ENCODE data around the gene MTHFS.
"Not testable (repeated sequence)": the region's sequence is repeated elsewhere in the genome, so short reads cannot be mapped to it uniquely, and the experiment has no call there.

The MTHFS gene

GRCh38 chr15:79915776-79916501 is 19.1 kb upstream of the MTHFS start:
- not testable (repeated sequence) for DNase-seq

- DNase-seq: no peak
These were observed 17.9 kb upstream of the MTHFS start for GRCh38 chr15:79914728-79915127.

- DNase-seq: not testable (repeated sequence)
These were observed 12.9 kb upstream of the MTHFS start for GRCh38 chr15:79909556-79910335.

- no peak for DNase-seq
These were observed 7.5 kb upstream of the MTHFS start for GRCh38 chr15:79904271-79904670.

GRCh38 chr15:79903626-79904025 is 6.8 kb upstream of the MTHFS start:
- no peak for DNase-seq

- no peak for DNase-seq
These were observed 6.3 kb upstream of the MTHFS start for GRCh38 chr15:79903144-79903543.

GRCh38 chr15:79901958-79902357 is 5.1 kb upstream of the MTHFS start:
- no peak for DNase-seq

- DNase-seq: peak in 1 of 2 experiments; percentile 10
These were observed 4.1 kb upstream of the MTHFS start for GRCh38 chr15:79900818-79901378.

GRCh38 chr15:79900087-79900486 is 3.3 kb upstream of the MTHFS start:
- no peak for DNase-seq

- DNase-seq: not testable (repeated sequence)
These were observed 2.0 kb upstream of the MTHFS start for GRCh38 chr15:79898786-79899185.

GRCh38 chr15:79898369-79898768 is 1.6 kb upstream of the MTHFS start:
- DNase-seq: peak in 1 of 2 experiments; percentile 32

GRCh38 chr15:79897701-79898113 is 893 bp upstream of the MTHFS start:
- DNase-seq: peak in 1 of 2 experiments; percentile 38

- DNase-seq: no peak
These were observed 515 bp upstream of the MTHFS start for GRCh38 chr15:79897380-79897678.

- DNase-seq: no peak
These were observed 632 bp downstream of the MTHFS start for GRCh38 chr15:79896131-79896633.

GRCh38 chr15:79887054-79887930 is 9.5 kb downstream of the MTHFS start:
- DNase-seq: no peak

- no peak for DNase-seq
These were observed 10.7 kb downstream of the MTHFS start for GRCh38 chr15:79886124-79886523.

- no peak for DNase-seq
These were observed 12.6 kb downstream of the MTHFS start for GRCh38 chr15:79884204-79884596.

- no peak for DNase-seq
These were observed 13.1 kb downstream of the MTHFS start for GRCh38 chr15:79883579-79884203.

- DNase-seq: no peak
These were observed 15.1 kb downstream of the MTHFS start for GRCh38 chr15:79881668-79882067.

GRCh38 chr15:79881254-79881653 is 15.6 kb downstream of the MTHFS start:
- DNase-seq: no peak

GRCh38 chr15:79878078-79878705 is 18.6 kb downstream of the MTHFS start:
- DNase-seq: no peak

GRCh38 chr15:79875213-79875612 is 21.6 kb downstream of the MTHFS start:
- no peak for DNase-seq

Measured in NCI-H526 (cell line).